NCI-H226 (cell line): ENCODE data around the gene PSD.

Experiments
- DNase-seq: peaks from one replicate; pipeline ENCODE4 v3.0.0-alpha.2; 2015

PSD gene

GRCh38 chr10:102438374-102438773 lies 19.8 kb upstream of the PSD start:
- DNase-seq = no peak

GRCh38 chr10:102437515-102437914 lies 18.9 kb upstream of the PSD start:
- DNase-seq = no peak

- no peak for DNase-seq
Measured at GRCh38 chr10:102436312-102436711, 17.7 kb upstream of the PSD start.

- DNase-seq = no peak
Measured at GRCh38 chr10:102435529-102436233, 17.1 kb upstream of the PSD start.

- DNase-seq = no peak
Measured at GRCh38 chr10:102435133-102435497, 16.5 kb upstream of the PSD start.

GRCh38 chr10:102434394-102435132 lies 16.0 kb upstream of the PSD start:
- DNase-seq = peak; percentile 40

- no peak for DNase-seq
Measured at GRCh38 chr10:102433619-102434046, 15.0 kb upstream of the PSD start.

- peak; percentile 92 for DNase-seq
Measured at GRCh38 chr10:102432162-102432950, 13.8 kb upstream of the PSD start, which contains the start of gene CUEDC2. TSS of gene CUEDC2 (minus strand) at chr10:102432574. CDS start at chr10:102425188, 7,386 bp downstream.

- DNase-seq = no peak
Measured at GRCh38 chr10:102431452-102432124, 13.0 kb upstream of the PSD start.

GRCh38 chr10:102429468-102429867 lies 10.9 kb upstream of the PSD start:
- no peak for DNase-seq

GRCh38 chr10:102426803-102427287 lies 8.3 kb upstream of the PSD start:
- no peak for DNase-seq

GRCh38 chr10:102425444-102425843 lies 6.9 kb upstream of the PSD start:
- no peak for DNase-seq

GRCh38 chr10:102424916-102425315 lies 6.3 kb upstream of the PSD start:
- no peak for DNase-seq

- DNase-seq = no peak
Measured at GRCh38 chr10:102424145-102424544, 5.6 kb upstream of the PSD start.

- no peak for DNase-seq
Measured at GRCh38 chr10:102423372-102423968, 4.9 kb upstream of the PSD start.

GRCh38 chr10:102422545-102423129 lies 4.1 kb upstream of the PSD start:
- no peak for DNase-seq

- no peak for DNase-seq
Measured at GRCh38 chr10:102421757-102422512, 3.4 kb upstream of the PSD start.

- no peak for DNase-seq
Measured at GRCh38 chr10:102421507-102421756, 2.8 kb upstream of the PSD start.

GRCh38 chr10:102420714-102421506 lies 2.3 kb upstream of the PSD start, which contains the start of gene FBXL15:
TSS of gene FBXL15 (plus strand) at chr10:102420836. CDS start at chr10:102421130, 294 bp downstream.
- DNase-seq = peak; percentile 94

GRCh38 chr10:102420181-102420713 lies 1.7 kb upstream of the PSD start:
- no peak for DNase-seq
